Hepatocyte (in vitro differentiated cells): Measurements from ENCODE around the gene TBC1D8. TPM values are rescaled to one million over a fixed set of nuclear protein-coding genes. Genes with fewer than 3 reads are reported as not detected.

Experiments used
- DNase-seq: peaks from one replicate; pipeline ENCODE4 v3.0.0-alpha.2; 2016; ENCODE audit warnings: low spot score
- H2AFZ ChIP-seq: fragments of 200-600 bp; sonication (generic); 2 replicates; pipeline ENCODE4 v1.6.0; 2016; ENCODE audit warnings: antibody characterized with exemption, mild to moderate bottlenecking
- H3K27ac ChIP-seq: fragments of 200-600 bp; sonication (generic); 2 replicates; pipeline ENCODE4 v1.5.1; 2016; ENCODE audit warnings: mild to moderate bottlenecking
- H3K27me3 ChIP-seq: fragments of 200-600 bp; sonication (generic); 2 replicates; pipeline ENCODE4 v1.6.1; 2016
- H3K36me3 ChIP-seq: fragments of 200-600 bp; sonication (generic); replicated peaks from 2 replicates; pipeline ENCODE4 v1.5.1; 2016; ENCODE audit warnings: low read depth; ENCODE audit not compliant: insufficient read depth
- H3K4me1 ChIP-seq: fragments of 200-600 bp; sonication (generic); 2 replicates; pipeline ENCODE4 v1.5.1; 2016; ENCODE audit warnings: mild to moderate bottlenecking, moderate library complexity; ENCODE audit not compliant: insufficient read depth
- H3K4me2 ChIP-seq: fragments of 200-600 bp; sonication (generic); 2 replicates; pipeline ENCODE4 v1.6.0; 2016
- H3K4me3 ChIP-seq: fragments of 200-600 bp; sonication (generic); 2 replicates; pipeline ENCODE4 v1.5.1; 2016; ENCODE audit warnings: mild to moderate bottlenecking
- H3K79me2 ChIP-seq: fragments of 200-600 bp; sonication (generic); 2 replicates; pipeline ENCODE4 v1.6.0; 2017; ENCODE audit warnings: mild to moderate bottlenecking
- H3K9me2 ChIP-seq: fragments of 200-600 bp; sonication (generic); replicated peaks from 2 replicates; pipeline ENCODE4 v1.6.0; 2017; ENCODE audit warnings: mild to moderate bottlenecking; ENCODE audit not compliant: insufficient read depth
- H3K9me3 ChIP-seq: fragments of 200-600 bp; sonication (generic); 2 replicates; pipeline ENCODE4 v1.5.1; 2016; ENCODE audit warnings: low read depth, mild to moderate bottlenecking
- H4K20me1 ChIP-seq: fragments of 200-600 bp; sonication (generic); 2 replicates; pipeline ENCODE4 v1.6.0; 2016; ENCODE audit warnings: mild to moderate bottlenecking; ENCODE audit not compliant: insufficient read depth, poor library complexity, severe bottlenecking
- EZH2 ChIP-seq: fragments of 200-600 bp; sonication (generic); IDR thresholded peaks from 2 replicates; pipeline ENCODE4 v1.6.1; 2016; ENCODE audit warnings: antibody characterized with exemption, mild to moderate bottlenecking, borderline replicate concordance
- EZH2phosphoT487 ChIP-seq: fragments of 200-600 bp; sonication (generic); IDR thresholded peaks from one replicate; pipeline ENCODE4 v1.6.1; 2018; ENCODE audit warnings: antibody characterized with exemption, mild to moderate bottlenecking, low read depth, moderate library complexity; ENCODE audit not compliant: unreplicated experiment, severe bottlenecking
- WGBS: methylation state at CpG from one replicate; pipeline ENCODE4 v1.1.6; 2016; ENCODE audit warnings: low lambda C conversion rate; ENCODE audit errors: missing lambda C conversion rate; 5-methylcytosine and 5-hydroxymethylcytosine counted together
- polyA plus RNA-seq: library from polyadenylated mRNA; unstranded; fragments of >200 nt; fragmentation: Nextera tagmentation; extraction: Ambion mirVana; gene quantifications from 2 replicates; pipeline ENCODE4 v1.2.1, GENCODE V29; 2016
- total RNA-seq: library from RNA; depleted of rRNA; stranded (reverse); fragments of >200 nt; gene quantifications from 2 replicates; pipeline ENCODE4 v1.2.3, GENCODE V29; 2014
- TF ChIP-seq, protein P1 (sequence below): fragments of 200-600 bp; sonication (generic); IDR thresholded peaks from 2 replicates; pipeline ENCODE4 v1.5.1; 2016; ENCODE audit warnings: antibody characterized with exemption, mild to moderate bottlenecking; ENCODE audit not compliant: poor library complexity

The TBC1D8 gene
- total and polyA plus RNA-seq, 2 experiments from 2014 or later: 10.1 to 15.8 TPM

DNA sequence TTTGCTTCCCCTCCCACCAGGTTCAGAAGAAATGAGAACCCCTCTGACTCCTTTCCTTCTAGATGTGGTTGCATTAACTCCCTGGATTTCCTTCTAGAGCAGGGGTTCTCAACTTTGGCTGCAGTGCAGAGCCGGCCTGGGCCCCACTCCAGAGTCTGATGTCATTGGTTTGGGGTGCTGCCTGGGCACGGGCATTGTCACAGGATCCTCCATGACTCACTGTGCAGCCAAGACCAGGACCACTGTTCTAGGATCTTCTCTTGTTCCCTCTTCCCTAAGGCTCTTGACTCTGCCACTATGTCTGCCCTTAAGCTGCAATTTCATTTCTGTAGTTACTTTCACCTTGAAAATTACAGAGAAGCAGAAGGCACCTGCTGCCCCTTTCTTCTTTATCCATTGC, 31.8 kb downstream of the TBC1D8 start:
- no peak for DNase-seq

DNA sequence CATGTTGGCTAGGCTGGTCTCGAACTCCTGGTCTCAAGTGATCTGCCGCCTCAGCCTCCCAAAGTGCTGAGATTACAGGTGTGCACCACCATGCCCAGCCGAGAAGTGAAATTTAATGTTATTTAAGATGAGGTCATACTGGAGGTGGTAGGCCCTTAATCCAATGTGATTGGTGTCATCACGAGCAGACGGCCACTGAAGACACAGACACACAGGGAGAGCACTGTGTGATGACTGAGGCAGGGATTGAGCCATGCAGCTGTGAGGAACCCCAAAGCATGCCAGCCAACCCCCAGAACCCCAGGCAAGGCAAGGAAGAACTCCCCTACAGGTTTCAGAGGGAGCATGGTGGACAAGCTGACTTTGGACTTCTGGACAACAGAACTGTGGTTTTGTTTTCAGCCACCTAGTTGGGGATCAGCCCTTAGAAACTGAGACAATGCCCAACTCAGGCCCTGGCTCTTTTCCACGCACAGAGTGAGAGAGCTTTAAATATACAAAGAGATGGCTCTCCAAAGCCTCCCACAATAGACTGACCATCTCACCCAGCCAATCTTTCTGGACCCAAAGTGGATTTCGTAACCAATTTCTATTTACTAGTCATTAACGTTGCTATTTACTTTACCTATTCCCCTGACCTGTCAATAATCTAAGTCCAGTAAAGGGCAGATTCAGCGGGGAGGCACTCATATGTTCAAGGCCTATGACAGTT, 34.2 kb downstream of the TBC1D8 start:
- peaks cover 37% of the 10 kb centered on the region for H3K4me1 ChIP-seq

More for the DNA sequence above, 31.8 kb downstream of the TBC1D8 start:
- no peak overlapping the region for H2AFZ ChIP-seq
- H3K4me2 ChIP-seq: no peak overlapping the region
- no peak overlapping the region for H3K4me3 ChIP-seq
- H3K36me3 ChIP-seq: no peaks in the 10 kb centered on the region
- H3K9me3 ChIP-seq: no peaks in the 10 kb centered on the region
- H3K9me2 ChIP-seq: no peaks in the 10 kb centered on the region
- WGBS: 83% methylated on average over 2 of the region's 2 CpGs
- TF ChIP-seq EZH2: no peak
- TF ChIP-seq EZH2phosphoT487: no peak
- TF ChIP-seq, protein P1, sequence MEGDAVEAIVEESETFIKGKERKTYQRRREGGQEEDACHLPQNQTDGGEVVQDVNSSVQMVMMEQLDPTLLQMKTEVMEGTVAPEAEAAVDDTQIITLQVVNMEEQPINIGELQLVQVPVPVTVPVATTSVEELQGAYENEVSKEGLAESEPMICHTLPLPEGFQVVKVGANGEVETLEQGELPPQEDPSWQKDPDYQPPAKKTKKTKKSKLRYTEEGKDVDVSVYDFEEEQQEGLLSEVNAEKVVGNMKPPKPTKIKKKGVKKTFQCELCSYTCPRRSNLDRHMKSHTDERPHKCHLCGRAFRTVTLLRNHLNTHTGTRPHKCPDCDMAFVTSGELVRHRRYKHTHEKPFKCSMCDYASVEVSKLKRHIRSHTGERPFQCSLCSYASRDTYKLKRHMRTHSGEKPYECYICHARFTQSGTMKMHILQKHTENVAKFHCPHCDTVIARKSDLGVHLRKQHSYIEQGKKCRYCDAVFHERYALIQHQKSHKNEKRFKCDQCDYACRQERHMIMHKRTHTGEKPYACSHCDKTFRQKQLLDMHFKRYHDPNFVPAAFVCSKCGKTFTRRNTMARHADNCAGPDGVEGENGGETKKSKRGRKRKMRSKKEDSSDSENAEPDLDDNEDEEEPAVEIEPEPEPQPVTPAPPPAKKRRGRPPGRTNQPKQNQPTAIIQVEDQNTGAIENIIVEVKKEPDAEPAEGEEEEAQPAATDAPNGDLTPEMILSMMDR: no peak
- H3K79me2 ChIP-seq: peaks cover 54% of the 10 kb centered on the region
- peaks cover 27% of the 10 kb centered on the region for H3K4me1 ChIP-seq
- peak overlapping the region; percentile 79 for H3K27ac ChIP-seq
- no peaks in the 10 kb centered on the region for H4K20me1 ChIP-seq
- H3K27me3 ChIP-seq: no peaks in the 10 kb centered on the region

DNA sequence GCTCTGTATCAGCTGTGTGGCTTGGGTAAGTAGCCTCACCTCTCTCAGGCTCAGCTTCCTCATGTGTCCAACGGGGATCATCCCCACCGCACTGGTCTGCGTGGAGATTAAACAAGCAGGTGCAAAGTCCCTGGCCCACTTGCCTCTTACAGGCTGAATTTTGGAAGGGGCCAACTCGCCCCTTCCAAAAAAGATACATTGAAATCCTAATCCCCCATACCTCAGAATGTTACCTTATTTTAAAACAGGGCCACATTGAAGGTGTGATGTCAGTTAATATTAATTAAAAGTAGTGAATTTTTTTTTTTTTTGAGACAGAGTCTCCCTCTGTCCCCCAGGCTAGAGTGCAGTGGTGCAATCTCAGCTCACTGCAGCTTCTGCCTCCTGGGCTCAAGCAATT, 34.8 kb downstream of the TBC1D8 start:
- Histone ChIP-seq H3K4me3 (no peak overlapping the region), H3K4me1 (peaks cover 37% of the 10 kb centered on the region), H3K9me2 (no peaks in the 10 kb centered on the region), H3K4me2 (no peak overlapping the region), H3K36me3 (no peaks in the 10 kb centered on the region), H3K27me3 (no peaks in the 10 kb centered on the region), H2AFZ (no peak overlapping the region), H3K79me2 (peaks cover 48% of the 10 kb centered on the region), H3K9me3 (no peaks in the 10 kb centered on the region), H4K20me1 (no peaks in the 10 kb centered on the region), H3K27ac (no peak overlapping the region)
- WGBS: 68% methylated on average over 4 of the region's 4 CpGs
- no peak for TF ChIP-seq EZH2
- TF ChIP-seq EZH2phosphoT487: no peak
- TF ChIP-seq, protein P1: no peak
- no peak for DNase-seq

More for the DNA sequence above, 34.2 kb downstream of the TBC1D8 start:
- no peaks in the 10 kb centered on the region for H4K20me1 ChIP-seq
- TF ChIP-seq EZH2 (no peak), EZH2phosphoT487 (no peak)
- TF ChIP-seq, protein P1: no peak
- H2AFZ ChIP-seq: no peak overlapping the region
- no peaks in the 10 kb centered on the region for H3K9me3 ChIP-seq
- H3K4me2 ChIP-seq: no peak overlapping the region
- no peak for DNase-seq
- H3K9me2 ChIP-seq: no peaks in the 10 kb centered on the region
- H3K4me3 ChIP-seq: no peak overlapping the region
- no peak overlapping the region for H3K27ac ChIP-seq
- H3K79me2 ChIP-seq: peaks cover 51% of the 10 kb centered on the region
- H3K27me3 ChIP-seq: no peaks in the 10 kb centered on the region
- H3K36me3 ChIP-seq: no peaks in the 10 kb centered on the region
- 87% methylated on average over 9 of the region's 9 CpGs for WGBS
